Ureter (tissue), 1 donor: ENCODE data around the gene CA6. TPM values are rescaled to one million over a fixed set of nuclear protein-coding genes. Genes with fewer than 3 reads are reported as not detected.
"Not testable (repeated sequence)": the region's sequence is repeated elsewhere in the genome, so short reads cannot be mapped to it uniquely, and the experiment has no call there.

Experiments
- DNase-seq: peaks from one replicate; pipeline ENCODE4 v3.0.0-alpha.2; 2020; ENCODE audit warnings: low spot score
- total RNA-seq: library from RNA; stranded (reverse); gene quantifications from one replicate; pipeline ENCODE4 v1.2.4, GENCODE V29; 2023
- donor health status: DM: yes; HTN: yes; CAD: no.

The CA6 gene
- total RNA-seq, 1 donor from 2014 or later = not detected

DNA sequence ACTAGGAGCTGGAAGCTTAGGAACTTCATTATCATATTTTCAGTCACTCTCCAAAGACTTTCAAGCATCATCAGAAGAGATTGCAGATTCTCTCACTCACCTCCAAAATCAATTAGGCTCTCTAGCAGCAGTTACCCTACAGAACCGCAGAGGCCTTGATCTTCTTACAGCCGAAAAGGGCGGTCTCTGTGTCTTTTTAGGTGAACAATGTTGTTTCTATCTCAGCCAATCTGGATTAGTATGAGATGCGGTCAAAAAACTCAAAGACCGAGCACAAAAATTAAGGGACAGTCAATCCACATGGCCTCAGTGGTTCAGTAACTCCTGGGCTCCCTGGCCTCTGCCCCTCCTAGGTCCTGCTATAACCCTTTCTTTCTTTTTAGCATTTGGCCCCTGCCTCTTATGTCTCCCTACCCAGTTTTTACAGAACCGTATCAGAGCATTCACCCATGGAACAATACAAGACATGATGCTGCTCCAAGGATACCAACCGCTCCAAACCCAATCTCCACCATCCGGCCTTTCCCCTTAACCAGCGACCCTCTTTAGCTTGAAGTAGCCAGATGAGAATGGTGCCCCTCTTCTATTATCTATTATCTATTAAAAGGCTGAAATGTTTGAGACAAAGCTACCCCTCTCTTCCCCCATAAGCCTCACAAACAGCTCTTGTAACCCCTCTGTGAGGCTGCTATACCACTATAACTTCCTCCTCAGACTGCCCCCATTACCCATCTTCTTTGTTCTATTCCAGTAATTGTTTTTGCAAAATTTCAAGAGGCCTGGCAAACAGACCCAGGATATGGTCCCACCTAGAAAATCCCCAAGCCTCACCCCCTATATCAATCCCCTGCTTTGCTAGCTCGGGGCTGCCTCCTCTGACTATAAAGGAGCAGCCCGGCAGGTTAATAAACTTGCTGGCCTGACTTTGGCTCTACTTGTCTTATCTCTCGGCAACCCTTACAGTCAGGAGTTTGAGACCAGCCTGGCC is 18.7 kb upstream of the CA6 start:
- no peak for DNase-seq

DNA sequence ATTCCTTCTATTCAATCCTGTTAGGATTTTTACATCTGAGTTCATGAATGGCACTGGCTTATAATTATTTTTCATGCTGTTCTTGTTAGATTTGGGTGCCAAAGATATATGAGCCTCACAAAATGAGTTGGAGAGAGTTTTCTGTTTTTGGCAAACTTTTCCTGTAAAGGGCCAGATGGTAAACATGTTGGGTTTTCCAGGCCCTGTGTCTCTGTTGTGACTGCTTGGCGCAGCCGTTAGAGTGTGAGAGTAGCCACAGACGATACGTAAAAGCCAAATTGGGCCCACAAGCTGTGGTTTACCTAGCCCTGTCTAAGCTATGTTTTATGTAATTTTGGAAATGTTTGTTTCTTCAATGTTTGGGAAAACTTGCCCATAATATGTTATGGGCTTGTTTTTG is 15.6 kb upstream of the CA6 start:
- DNase-seq = no peak

DNA sequence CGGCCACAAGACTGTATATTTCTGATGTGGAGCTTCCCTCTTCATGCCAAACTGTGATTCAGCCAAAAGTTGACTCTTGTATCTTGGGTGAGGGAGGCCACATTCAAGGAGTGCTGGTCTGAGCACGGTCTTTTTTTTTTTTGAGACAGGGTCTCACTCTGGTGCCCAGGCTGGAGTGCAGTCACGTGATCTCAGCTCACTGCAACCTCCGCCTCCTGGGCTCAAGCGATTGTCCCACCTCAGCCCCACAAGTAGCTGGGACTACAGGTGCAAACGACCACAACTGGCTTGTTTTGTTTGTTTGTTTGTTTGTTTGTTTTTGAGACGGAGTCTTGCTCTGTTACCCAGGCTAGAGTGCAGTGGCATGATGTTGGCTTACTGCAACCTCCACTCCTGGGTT is 8.6 kb upstream of the CA6 start:
- not testable (repeated sequence) for DNase-seq

DNA sequence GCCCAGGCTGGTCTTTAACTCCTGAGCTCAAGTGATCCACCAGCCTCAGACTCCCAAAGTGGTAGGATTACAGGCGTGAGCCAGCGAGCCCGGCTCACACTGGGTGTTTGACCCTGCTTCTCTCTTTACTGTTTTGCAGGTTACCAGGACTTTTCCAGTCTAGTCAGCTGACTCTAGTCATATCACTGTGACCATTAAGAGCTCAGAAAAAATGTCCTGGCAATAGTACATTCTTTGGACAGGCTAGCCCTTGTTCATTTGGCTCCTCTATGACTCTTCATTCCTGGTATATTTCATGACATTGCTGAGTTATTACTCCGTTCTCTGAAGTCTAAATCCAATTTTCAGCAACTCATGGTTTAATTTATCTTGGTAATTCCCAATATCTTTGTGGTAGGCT is 8.0 kb upstream of the CA6 start:
- no peak for DNase-seq

DNA sequence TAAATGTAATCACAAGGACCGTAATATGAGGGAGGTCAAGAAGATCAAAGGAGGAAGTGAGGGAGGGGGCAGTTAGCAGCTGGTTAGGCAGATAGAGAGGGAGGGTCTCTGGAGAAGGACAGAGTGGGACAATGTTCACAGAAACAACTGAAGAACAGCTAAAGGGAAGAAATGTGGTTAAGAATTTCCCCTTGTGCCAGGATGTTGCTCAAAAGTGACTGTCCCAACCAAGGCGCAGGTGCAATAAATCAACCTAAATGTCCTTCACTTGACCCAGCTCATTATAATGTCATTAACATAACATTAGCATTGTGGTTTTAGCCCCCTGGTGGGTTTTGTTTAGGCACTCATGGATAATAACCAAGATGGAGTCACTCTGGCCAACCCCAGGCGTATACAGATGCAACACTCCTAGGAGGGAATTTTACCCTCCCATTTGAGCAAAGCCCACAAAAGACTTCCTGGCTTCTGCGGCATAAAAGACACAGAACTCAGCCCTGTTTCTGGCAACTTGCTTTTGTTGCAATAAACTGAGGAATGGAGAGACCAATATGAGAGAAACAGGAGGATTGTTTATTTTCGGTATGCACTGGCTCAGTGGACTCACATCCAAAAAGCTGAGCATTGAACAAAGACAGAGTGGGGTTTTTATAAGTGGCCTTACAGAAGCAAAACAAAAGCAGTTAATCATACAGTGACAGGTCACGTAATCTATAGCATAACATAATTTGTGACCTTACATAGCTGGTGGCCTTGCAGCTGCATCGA is 7.3 kb upstream of the CA6 start:
- DNase-seq = no peak

DNA sequence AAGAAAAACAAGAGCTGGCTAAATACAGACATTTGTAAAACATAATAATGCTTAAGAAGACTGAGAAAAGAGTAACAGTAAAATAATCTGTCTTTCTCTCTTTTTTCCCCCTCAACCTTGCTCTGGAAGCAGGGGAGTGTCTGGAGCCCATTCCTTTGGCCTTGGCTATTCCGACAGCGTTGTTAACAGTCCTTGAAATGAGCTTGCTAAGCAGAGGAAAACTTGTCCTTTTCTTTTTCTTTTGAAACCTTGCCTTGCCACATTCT is 6.7 kb upstream of the CA6 start:
- DNase-seq = no peak

DNA sequence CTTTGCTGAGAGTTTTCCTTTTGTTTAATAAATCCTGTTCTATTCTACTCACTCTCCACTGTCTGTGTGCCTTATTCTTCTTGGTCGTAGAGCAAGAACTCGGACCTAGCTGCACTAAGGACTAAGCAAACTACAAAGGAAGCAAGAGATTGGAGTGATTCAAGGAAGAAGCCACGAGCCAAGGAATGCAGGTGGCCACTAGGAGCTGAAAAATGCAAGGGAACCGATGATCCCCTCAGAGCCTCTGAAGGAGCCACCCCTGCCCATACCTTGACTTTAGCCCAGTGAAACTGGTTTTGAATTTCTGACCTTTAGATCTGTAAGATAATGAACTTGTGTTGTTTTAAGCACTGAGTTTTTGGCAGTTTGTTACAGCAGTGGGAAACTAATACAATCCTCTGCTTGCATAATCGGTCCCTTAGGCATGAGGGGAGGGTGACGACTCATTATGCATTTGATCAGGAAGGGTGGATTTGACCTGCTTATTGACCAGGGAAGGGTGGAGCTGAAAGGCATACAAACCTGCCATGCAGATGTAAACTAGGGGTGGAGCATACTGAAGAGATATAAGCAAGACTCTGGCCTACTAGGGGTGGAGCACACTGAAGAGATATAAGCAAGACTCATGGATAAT is 6.2 kb upstream of the CA6 start:
- no peak for DNase-seq

DNA sequence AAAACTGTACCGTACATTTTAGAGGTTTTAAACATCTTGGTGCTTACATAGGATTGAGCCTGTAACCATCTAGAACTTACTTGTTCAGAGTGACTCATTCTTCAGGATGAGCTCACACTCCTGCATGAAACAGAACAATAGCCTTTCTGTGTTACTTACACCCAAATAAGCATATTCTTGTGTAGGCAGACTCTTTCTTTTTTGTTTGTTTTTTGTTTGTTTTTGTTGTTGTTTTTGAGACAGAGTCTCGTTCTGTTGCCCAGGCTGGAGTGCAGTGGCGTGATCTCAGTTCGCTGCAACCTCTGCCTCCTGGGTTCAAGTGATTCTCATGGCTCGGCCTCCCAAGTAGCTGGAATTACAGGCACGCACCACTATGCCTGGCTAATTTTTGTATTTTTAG is 3.8 kb upstream of the CA6 start:
- no peak for DNase-seq

DNA sequence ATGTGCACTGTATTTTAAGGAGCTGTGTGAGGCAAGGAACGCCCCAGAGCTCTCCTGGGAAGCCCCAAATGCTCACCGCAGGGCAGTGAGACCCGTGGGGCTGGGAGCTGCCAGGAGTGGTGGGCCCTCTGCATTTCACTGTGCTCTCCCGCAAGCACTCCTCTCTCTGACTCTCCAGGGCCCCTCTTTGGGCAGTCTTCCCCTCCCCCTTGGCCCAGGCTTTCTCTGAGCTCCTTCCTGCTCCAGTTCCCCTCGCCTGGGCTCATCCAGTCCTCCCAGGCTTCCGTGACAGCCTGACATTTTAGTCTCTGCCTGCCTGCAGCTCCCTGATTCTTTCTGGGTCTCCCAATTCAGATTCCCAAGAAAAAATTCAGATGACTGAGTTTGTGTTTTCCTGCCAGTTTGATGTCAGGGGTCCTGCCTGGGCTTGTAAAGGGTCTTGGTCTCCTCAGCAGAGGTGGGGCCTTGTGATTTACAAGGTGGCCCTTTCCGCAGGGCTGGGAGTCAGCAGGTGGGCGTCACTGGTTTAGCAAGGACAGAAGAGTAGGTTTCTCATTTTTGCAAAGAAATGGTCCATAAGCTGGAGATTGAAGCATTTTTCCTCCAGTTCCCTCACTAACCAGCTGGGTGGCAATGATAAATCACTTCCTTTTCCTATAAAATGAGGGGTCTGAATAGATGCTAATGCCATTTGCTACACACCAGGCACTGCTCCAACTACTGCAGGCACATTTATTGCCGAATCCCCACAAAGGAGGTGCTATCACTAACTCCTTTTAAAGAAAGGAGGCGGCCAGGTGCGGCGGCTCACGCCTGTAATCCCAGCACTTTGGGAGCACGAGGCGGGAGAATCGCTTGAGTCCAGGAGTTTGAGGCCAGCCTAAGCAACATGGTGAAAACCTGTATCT is 1.9 kb upstream of the CA6 start:
- no peak for DNase-seq

DNA sequence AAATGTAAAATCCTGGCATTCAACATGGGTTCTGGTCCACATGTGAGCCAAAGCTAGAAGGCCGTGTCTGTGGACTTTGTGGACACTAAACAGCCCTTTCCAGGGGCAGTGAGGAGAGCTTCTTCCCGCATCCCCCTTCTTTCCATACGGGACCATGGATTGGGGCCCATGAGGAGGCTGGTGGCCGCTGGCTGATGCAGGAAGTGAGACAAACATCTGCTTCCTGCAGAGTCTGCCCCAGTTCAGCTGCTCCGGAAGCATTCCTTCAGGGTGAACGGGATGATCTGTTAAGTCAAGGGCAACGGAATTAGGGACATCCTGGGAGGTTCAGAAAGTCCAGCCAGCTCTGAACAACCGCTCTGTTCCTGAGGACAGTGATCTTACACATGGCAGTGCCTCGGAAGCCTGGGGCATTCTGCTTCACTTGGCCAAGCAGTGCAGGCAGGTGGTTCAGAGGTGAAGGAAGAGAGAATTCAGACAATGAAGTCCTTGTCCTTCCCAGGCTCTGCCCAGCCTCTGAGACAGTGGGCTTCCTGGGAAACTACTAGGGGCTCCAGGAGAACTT is 1.5 kb downstream of the CA6 start:
- no peak for DNase-seq

DNA sequence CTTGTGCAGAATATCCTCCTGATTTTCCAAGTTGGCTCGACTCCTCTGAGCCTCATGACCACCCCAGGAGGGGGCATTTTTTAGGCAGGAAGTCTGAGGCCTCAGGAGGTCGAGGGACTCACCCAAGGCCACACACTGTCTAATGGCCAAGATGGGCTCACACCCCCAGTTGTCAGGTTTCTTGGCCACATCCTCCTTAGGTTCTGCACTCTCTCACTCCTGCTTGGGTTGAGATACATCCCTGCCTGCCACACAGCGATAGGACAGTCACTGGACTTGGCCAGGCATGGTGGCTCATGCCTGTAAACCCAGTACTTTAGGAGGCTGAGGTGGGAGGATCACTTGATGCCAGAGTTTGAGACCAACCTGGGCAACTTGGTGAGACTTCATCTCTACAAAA is 4.6 kb downstream of the CA6 start:
- no peak for DNase-seq

DNA sequence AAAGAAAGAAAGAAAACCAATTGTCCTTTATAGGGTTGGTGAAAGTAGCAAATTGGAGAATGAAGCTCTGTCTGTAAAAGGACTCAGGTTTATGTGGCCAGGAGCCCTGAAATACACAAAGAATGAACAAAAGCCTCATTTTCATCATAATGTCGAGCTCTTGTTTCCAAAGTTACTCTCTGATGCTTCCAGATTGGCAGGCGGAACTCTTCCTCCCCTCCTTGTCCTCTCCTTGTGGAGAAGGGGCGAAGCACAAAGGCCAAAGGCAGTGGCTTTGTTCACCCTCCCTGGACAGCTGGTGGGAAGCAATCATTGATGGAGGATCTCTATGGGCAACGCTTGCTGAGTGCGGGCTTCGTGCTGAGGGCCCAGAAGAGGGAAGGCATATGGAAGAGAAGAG is 5.6 kb downstream of the CA6 start:
- no peak for DNase-seq

DNA sequence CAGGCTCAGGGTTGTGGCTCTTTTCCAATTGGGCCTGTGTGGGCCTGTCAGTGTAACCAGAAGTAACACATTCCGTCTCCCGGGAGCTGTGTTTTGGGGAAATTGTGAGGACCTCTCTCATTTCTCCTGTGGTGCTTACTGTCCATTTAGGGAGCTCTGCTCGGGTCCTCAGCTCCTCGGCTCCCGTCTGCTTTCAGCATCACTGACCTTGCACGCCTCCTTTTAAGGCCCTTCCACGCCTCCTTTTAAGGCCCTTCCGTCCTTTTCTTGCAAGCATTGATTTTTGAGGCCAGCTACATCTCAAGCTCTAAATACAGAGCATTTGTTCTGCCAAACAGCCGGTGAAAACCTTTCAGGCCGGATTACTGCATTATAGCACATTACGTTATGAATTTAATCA is 9.7 kb downstream of the CA6 start:
- DNase-seq = no peak

DNA sequence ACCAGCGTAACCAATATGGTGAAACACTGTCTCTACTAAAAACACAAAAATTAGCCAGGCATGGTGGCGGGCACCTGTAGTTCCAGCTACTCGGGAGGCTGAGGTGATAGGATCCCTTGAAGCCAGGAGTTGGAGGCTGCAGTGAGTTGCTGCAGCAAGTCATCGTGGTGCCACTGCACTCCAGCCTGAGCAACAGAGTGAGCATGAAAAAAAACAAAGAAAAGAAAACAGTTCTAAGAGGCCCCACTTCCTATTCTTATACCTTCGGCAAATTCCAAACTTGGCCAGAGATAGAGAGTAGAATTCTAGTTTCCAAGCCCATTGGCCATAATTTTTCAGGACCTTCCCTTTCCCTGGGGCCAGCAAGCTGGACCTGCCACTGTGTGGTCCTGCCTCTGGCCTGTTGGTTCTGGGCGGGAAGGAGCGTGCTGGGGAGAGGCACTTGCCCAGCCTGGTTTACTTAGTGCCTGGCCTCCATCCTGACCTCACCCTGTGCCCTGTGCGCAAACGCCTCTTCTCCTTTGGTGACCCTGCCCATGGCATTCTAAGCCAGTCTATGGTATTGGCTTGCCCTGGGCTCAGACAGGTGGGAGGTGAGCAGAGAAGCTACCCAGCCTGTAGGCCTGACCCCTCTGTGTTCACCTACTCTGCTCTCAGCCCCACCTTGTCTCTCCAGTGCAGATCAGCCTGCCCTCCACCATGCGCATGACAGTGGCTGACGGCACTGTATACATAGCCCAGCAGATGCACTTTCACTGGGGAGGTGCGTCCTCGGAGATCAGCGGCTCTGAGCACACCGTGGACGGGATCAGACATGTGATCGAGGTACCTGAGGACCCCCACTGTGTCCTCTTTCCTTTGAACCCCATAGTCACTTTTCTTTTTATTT is 11.0 kb downstream of the CA6 start:
- DNase-seq = no peak

DNA sequence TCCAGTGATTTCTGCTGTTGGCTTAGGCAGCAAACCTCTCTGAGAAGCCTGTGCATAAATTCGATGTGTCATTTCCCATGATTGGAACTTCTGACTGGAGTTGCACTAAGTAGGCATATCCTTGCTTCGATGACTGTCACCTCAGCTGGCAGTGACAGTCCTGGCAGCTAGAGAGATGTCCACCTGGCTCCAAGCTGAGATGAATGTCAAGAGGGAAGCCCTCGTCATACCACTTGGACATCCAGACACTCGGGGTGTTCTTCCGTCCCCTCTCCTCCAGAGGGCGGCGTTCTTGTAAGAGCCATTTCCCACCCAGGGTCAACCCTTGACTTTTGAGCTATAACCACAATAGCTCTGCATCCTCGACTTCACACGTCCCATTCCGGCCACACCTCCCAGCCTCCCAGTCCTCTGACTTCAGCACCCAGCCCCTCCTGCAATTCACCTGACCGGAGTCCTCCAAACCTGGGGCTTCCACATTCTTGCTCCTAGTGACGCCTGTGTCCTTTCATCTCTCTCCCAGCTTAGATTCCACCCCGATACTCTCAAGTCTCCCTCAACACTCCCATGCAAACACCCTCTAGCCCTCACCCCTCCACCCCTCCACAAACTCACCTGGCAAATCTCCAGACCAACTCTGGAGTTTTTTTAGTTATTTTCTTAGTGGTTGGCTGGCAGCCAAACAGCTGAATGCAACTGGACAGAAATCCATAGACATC is 17.3 kb downstream of the CA6 start:
- DNase-seq = no peak

DNA sequence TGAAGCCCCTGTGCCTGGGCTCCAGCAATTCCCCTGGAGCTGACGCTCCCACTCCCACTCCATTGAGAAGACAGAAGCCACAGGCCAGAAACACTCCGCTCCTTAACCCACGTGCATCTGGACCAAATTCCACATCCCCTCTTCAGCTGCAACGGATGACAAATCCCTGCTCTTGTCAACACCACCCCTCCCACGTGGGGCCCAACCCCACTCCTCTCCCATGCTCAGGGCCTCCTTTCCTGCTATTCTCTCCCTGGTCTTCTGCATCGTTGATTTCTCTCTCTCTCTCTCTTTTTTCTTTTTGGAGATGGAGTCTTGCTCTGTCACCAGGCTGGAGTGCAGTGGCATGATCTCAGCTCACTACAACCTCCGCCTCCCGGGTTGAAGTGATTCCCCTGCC is 18.3 kb downstream of the CA6 start:
- DNase-seq = no peak

DNA sequence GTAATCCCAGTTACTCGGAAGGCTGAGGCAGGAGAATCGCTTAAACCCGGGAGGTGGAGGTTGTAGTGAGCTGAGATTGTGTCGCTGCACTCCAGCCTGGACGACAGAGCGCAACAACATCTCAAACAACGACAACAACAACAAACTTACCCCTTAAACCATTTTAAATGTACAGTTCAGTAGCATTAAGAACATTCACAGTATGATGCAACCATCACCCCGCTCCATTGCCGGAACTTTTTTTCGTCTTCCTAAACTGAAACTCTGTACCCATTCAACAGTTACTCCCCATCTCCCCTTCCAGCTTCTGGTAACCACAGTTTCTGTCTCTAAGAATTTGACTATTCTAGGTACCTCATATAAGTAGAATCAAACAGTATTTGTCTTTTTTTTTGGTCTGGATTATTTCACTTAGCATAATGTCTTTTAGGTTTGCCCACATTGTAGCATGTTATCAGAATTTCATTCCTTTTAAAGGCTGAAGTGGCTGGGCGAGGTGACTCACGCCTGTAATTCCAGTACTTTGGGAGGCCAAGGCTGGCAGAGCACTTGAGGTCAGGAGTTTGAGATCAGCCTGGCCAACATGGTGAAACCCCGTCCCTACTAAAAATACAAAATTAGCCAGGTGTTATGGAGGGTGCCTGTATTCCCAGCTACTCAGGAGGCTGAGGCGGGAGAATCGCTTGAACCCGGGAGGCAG is 19.6 kb downstream of the CA6 start:
- DNase-seq = no peak

DNA sequence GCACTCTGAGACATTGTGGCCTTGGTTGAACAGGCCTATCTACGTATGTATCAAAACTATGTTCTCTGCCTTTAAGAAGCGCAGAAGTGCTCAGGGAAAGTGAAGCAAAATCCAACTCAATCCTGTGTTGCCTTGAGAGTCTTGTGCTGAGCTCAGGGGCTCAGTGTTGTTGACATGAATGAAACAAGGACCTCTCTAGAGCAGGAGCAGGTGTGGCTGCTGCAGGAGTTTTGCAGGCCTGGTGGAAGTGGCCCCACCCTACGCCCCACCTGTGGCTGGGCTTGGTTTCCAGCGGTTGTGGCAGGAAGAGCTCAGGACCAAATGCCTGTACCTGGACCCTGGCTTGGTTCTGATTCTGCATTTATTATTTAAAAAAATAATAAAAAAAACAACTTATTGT is 20.9 kb downstream of the CA6 start:
- DNase-seq = no peak

DNA sequence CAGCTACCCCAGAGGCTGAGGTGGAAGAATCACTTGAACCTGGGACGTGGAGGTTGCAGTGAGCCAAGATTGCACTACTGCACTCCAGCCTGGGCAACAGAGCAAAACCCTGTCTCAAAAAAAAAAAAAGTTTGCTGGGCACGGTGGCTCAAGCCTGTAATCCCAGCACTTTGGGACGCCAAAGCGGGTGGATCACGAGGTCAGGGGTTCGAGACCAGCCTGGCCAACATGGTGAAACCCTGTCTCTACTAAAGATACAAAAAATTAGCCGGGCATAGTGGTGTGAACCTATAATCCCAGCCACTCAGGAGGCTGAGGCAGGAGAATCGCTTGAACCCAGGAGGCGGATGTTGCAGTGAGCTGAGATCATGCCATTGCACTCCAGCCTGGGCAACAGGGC is 23.2 kb downstream of the CA6 start:
- DNase-seq = not testable (repeated sequence)
